Measurements from ENCODE around the gene SPEG. TPM values are rescaled to one million over a fixed set of nuclear protein-coding genes. Genes with fewer than 3 reads are reported as not detected.

Gene SPEG
- total and polyA plus RNA-seq, 2 of the 8 experiments (the other 6 are each of a cell fraction or from before 2014, with no cell fraction given), result 19.9 to 32.0 TPM

DNA sequence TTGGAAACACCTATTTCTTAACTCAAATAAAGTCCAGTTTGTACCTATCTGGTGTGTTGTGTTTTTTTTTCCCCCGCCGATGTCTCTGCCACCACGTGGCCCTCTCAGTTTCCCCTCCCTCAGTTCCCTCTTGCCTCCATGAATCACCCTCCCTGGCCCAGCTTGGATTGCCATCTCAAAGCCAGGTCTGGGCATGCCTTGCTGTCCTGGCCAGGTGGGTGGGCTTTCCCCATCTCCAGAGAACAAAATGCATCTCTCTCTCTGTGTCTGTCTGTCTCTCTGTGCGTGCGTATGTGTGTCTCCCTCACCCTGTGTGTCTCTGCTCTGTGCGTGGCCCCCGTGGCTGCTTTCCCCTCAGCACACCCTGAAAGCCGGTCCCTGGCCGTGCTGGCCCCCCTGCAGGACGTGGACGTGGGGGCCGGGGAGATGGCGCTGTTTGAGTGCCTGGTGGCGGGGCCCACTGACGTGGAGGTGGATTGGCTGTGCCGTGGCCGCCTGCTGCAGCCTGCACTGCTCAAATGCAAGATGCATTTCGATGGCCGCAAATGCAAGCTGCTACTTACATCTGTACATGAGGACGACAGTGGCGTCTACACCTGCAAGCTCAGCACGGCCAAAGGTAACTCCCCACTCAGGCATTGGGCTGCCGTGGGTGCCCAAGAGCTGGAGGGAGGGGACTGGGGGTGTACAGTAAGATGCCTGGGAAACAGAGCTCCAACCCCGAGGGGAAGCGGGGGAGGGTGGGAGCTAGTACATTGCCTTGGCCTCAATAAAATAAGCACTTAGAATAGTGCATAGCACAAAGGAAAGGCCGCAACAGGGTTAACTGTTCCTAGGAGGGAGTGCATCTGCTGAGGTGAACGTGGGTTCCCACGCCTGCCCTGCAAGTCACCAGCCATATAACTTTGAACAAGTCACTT is 32.4 kb downstream of the SPEG start:
- no peaks in the 10 kb centered on the region for H3K23me2 ChIP-seq (ENCODE audit: low read depth, low read length)
- TF ChIP-seq NANOG (IDR thresholded peaks at IDR 0.05; ENCODE audit: insufficient read depth, low read depth, low read length, poor library complexity, severe bottlenecking), result no peak
- no peak overlapping the region for H2AK5ac ChIP-seq (ENCODE audit: low read depth, low read length)
- ChIA-PET POLR2A (ENCODE audit: partially characterized antibody) (interaction anchor here (1.4 to 2.1 kb wide), 6 partner anchors 8 to 59 kb away, joined by 4 to 8 read pairs (median 4); no protein-coding TSS in a partner anchor), CTCF (ENCODE audit: partially characterized antibody) (interaction anchor here (1.0 to 113.1 kb wide), 4 partner anchors 9 to 347 kb away, joined by 4 to 7248 read pairs (median 3633); partner anchors contain the start of genes ASIC4, CHPF, DES and GMPPA)
- no peak overlapping the region for H4K5ac ChIP-seq (ENCODE audit: insufficient read length, low read depth, low read length)
- H3K27me3 ChIP-seq (replicated peaks in 1 of 4; ENCODE audit: control insufficient read depth in 3 of 4, extremely low read depth in 1 of 4, insufficient read depth in 3 of 4, low read length in 3 of 4), result no peaks in the 10 kb centered on the region
- no peaks in the 10 kb centered on the region for H3K79me1 ChIP-seq (ENCODE audit: low read depth, low read length)
- H3K79me2 ChIP-seq (ENCODE audit: control insufficient read depth in 1 of 2, insufficient read depth in 2 of 2, low read length in 2 of 2), result no peaks in the 10 kb centered on the region
- peaks cover 0 to 3% of the 10 kb centered on the region in 2 experiments for H4K20me1 ChIP-seq (replicated peaks in 1 of 2; ENCODE audit: control insufficient read depth in 1 of 2, insufficient read depth in 2 of 2, low read length in 2 of 2)
- FAIRE-seq, result no peak
- DNase-seq (ENCODE audit: low read depth in 1 of 2, low spot score in 2 of 2), result no peak
- no peak overlapping the region for H4K91ac ChIP-seq (replicated peaks; ENCODE audit: insufficient read length, low read length)
- H3K14ac ChIP-seq (ENCODE audit: insufficient read length), result no peak overlapping the region
- H3K18ac ChIP-seq (ENCODE audit: extremely low read depth, low read length), result no peak overlapping the region
- no peak overlapping the region for H2BK5ac ChIP-seq (ENCODE audit: low read depth, low read length)
- no peak overlapping the region for H2AFZ ChIP-seq (ENCODE audit: low read length)
- H3K4me2 ChIP-seq (ENCODE audit: insufficient read depth in 1 of 2, low read depth in 2 of 2, low read length in 2 of 2), result no peak overlapping the region
- H3K23ac ChIP-seq (ENCODE audit: insufficient read length), result no peak overlapping the region
- no peak overlapping the region for H3K4ac ChIP-seq (replicated peaks; ENCODE audit: insufficient read length, low read depth, low read length)
- no peak overlapping the region; the same call in 1 of the 2 replicates for H4K8ac ChIP-seq (ENCODE audit: extremely low read depth, insufficient read depth, low read length)
- no peak overlapping the region for H3K9ac ChIP-seq (replicated peaks in 1 of 4; ENCODE audit: extremely low read depth in 1 of 4, low read depth in 3 of 4, low read length in 3 of 4)
- H3K4me3 ChIP-seq (ENCODE audit: extremely low read depth in 1 of 4, insufficient read depth in 2 of 4, low read depth in 3 of 4, low read length in 4 of 4), result no peak overlapping the region
- no peak overlapping the region for H2BK20ac ChIP-seq (ENCODE audit: low read length)
- H2BK120ac ChIP-seq (replicated peaks; ENCODE audit: low read depth, low read length), result no peak overlapping the region
- no peak overlapping the region for H3K56ac ChIP-seq (replicated peaks; ENCODE audit: insufficient read length, low read depth, low read length)
- H3K4me1 ChIP-seq (replicated peaks in 1 of 4; ENCODE audit: control insufficient read depth in 3 of 4, insufficient read depth in 4 of 4, low read length in 3 of 4), result no peaks in the 10 kb centered on the region
- no peak overlapping the region for H2BK12ac ChIP-seq (ENCODE audit: low read depth, low read length)
- WGBS, 2 experiments (ENCODE audit: extremely low coverage in 1 of 2, insufficient coverage in 1 of 2, insufficient read length in 1 of 2, insufficient replicate concordance in 2 of 2, low coverage in 1 of 2, low lambda C conversion rate in 2 of 2, missing lambda C conversion rate in 1 of 2), result 86% methylated on average over 26 of the region's 28 CpGs; no CpG with 5 or more reads in 1 of the 2 experiments
- H2BK15ac ChIP-seq (ENCODE audit: low read length), result no peak overlapping the region
- no peaks in the 10 kb centered on the region for H3K9me3 ChIP-seq (ENCODE audit: insufficient read depth in 2 of 2, low read depth in 1 of 2, low read length in 1 of 2)
- peaks cover 0 to 4% (median under 1%) of the 10 kb centered on the region in 4 experiments; a peak in 1 of 8 replicates for H3K36me3 ChIP-seq (ENCODE audit: control insufficient read depth in 2 of 4, insufficient read depth in 4 of 4, low read length in 3 of 4)
- H3K27ac ChIP-seq (ENCODE audit: low read depth, low read length), result no peak overlapping the region
